Smooth muscle cell (in vitro differentiated cells): ENCODE results near the gene RNF144A. TPM values are rescaled to one million over a fixed set of nuclear protein-coding genes. Genes with fewer than 3 reads are reported as not detected.
A peak's percentile ranks its signal among the peaks of the same experiment; 100 is the strongest.

ENCODE experiments used
- DNase-seq: peaks from one replicate; lab custom pipeline; 2025; ENCODE audit not compliant: unreplicated experiment; lab: John Stamatoyannopoulos, UW
- H2AFZ ChIP-seq: fragments of 200-600 bp; sonication (generic); 2 replicates; pipeline ENCODE4 v1.6.0; 2016; ENCODE audit warnings: antibody characterized with exemption, low read depth, mild to moderate bottlenecking
- H3F3A ChIP-seq: fragments of 200-600 bp; sonication (generic); 2 replicates; pipeline ENCODE4 v1.6.0; 2017; ENCODE audit warnings: antibody characterized with exemption, low read depth
- H3K27ac ChIP-seq: fragments of 200-600 bp; sonication (generic); 2 replicates; pipeline ENCODE4 v1.5.1; 2016; ENCODE audit warnings: low read depth, mild to moderate bottlenecking
- H3K27me3 ChIP-seq: fragments of 200-600 bp; sonication (generic); 2 replicates; pipeline ENCODE4 v1.6.1; 2016; ENCODE audit warnings: low read depth, mild to moderate bottlenecking
- H3K36me3 ChIP-seq: fragments of 200-600 bp; sonication (generic); 2 replicates; pipeline ENCODE4 v1.5.1; 2016; ENCODE audit warnings: low read depth
- H3K4me1 ChIP-seq: fragments of 200-600 bp; sonication (generic); 2 replicates; pipeline ENCODE4 v1.5.1; 2016; ENCODE audit warnings: low read depth
- H3K4me2 ChIP-seq: fragments of 200-600 bp; sonication (generic); 2 replicates; pipeline ENCODE4 v1.6.0; 2016; ENCODE audit warnings: mild to moderate bottlenecking
- H3K4me3 ChIP-seq: fragments of 200-600 bp; sonication (generic); 2 replicates; pipeline ENCODE4 v1.5.1; 2016; ENCODE audit warnings: mild to moderate bottlenecking
- H3K79me2 ChIP-seq: fragments of 200-600 bp; sonication (generic); 2 replicates; pipeline ENCODE4 v1.6.0; 2016; ENCODE audit warnings: low read depth, mild to moderate bottlenecking
- H3K9ac ChIP-seq: fragments of 200-600 bp; sonication (generic); 2 replicates; pipeline ENCODE4 v1.6.0; 2016; ENCODE audit warnings: low read depth
- H3K9me3 ChIP-seq: fragments of 200-600 bp; sonication (generic); replicated peaks from 2 replicates; pipeline ENCODE4 v1.5.1; 2016; ENCODE audit warnings: low read depth
- H4K20me1 ChIP-seq: fragments of 200-600 bp; sonication (generic); 2 replicates; pipeline ENCODE4 v1.6.0; 2016; ENCODE audit warnings: low read depth
- whole genome bisulfite sequencing: methylation state at CpG from one replicate; pipeline ENCODE4 v1.1.7; 2016; ENCODE audit warnings: low lambda C conversion rate; 5-methylcytosine and 5-hydroxymethylcytosine counted together
- polyA plus RNA-seq: library from polyadenylated mRNA; unstranded; fragments of >200 nt; fragmentation: Nextera tagmentation; extraction: Ambion mirVana; gene quantifications from 2 replicates; pipeline ENCODE4 v1.2.1, GENCODE V29; 2016
- total RNA-seq: library from RNA; depleted of rRNA; stranded (reverse); fragments of >200 nt; gene quantifications from 2 replicates; pipeline ENCODE4 v1.2.3, GENCODE V29; 2014
- TF ChIP-seq, protein P1 (sequence below): fragments of 200-600 bp; sonication (generic); IDR thresholded peaks from 2 replicates; pipeline ENCODE4 v1.5.1; 2017; ENCODE audit warnings: borderline replicate concordance, mild to moderate bottlenecking, antibody characterized with exemption; ENCODE audit not compliant: insufficient read depth, poor library complexity, severe bottlenecking

Gene RNF144A
- total and polyA plus RNA-seq, 2 experiments from 2014 or later, result 10.0 to 23.3 TPM

DNA sequence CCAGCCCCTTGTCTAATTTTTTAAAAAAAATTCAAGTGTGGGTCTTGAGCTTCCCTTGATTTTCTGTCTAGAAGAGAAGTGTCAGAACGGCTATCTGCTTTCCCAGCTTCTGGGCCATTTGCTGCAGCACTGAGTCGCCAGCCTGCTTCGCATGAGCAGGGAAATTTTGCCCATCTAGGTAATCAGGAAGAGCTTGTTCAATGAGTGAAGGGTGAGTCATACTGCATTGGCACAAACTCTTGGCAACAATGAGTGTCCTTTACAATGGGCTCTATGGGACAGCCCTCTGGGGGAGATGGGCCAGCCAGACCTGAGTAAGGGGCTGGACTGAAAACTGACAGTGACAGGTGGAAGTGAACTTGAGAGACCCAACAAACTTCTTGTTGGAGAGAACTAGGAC, 2.4 kb upstream of the RNF144A start:
- WGBS, result 87% methylated on average over 3 of the region's 3 CpGs
- H3K4me1 ChIP-seq, result no peaks in the 10 kb centered on the region
- no peaks in the 10 kb centered on the region for H3K36me3 ChIP-seq
- TF ChIP-seq, protein P1, sequence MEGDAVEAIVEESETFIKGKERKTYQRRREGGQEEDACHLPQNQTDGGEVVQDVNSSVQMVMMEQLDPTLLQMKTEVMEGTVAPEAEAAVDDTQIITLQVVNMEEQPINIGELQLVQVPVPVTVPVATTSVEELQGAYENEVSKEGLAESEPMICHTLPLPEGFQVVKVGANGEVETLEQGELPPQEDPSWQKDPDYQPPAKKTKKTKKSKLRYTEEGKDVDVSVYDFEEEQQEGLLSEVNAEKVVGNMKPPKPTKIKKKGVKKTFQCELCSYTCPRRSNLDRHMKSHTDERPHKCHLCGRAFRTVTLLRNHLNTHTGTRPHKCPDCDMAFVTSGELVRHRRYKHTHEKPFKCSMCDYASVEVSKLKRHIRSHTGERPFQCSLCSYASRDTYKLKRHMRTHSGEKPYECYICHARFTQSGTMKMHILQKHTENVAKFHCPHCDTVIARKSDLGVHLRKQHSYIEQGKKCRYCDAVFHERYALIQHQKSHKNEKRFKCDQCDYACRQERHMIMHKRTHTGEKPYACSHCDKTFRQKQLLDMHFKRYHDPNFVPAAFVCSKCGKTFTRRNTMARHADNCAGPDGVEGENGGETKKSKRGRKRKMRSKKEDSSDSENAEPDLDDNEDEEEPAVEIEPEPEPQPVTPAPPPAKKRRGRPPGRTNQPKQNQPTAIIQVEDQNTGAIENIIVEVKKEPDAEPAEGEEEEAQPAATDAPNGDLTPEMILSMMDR, result no peak
- DNase-seq, result no peak
- no peaks in the 10 kb centered on the region for H3K9me3 ChIP-seq
- no peaks in the 10 kb centered on the region for H3F3A ChIP-seq
- H3K79me2 ChIP-seq, result peaks cover 3% of the 10 kb centered on the region
- H3K4me2 ChIP-seq, result no peak overlapping the region
- no peak overlapping the region for H2AFZ ChIP-seq
- no peak overlapping the region for H3K27ac ChIP-seq
- H4K20me1 ChIP-seq, result peaks cover 11% of the 10 kb centered on the region
- H3K4me3 ChIP-seq, result no peak overlapping the region
- H3K27me3 ChIP-seq, result no peaks in the 10 kb centered on the region
- H3K9ac ChIP-seq, result no peak overlapping the region

GRCh38 chr2:6915399-6915798, 1.8 kb upstream of the RNF144A start:
- TF ChIP-seq, protein P1, result no peak
- H3K9me3 ChIP-seq, result no peaks in the 10 kb centered on the region
- H2AFZ ChIP-seq, result no peak overlapping the region
- no peak overlapping the region for H3K4me2 ChIP-seq
- no peaks in the 10 kb centered on the region for H3K4me1 ChIP-seq
- H3K27me3 ChIP-seq, result no peaks in the 10 kb centered on the region
- H3K36me3 ChIP-seq, result no peaks in the 10 kb centered on the region
- no peak overlapping the region for H3K4me3 ChIP-seq
- peaks cover 17% of the 10 kb centered on the region for H4K20me1 ChIP-seq
- H3K79me2 ChIP-seq, result peaks cover 3% of the 10 kb centered on the region
- H3K27ac ChIP-seq, result no peak overlapping the region
- H3F3A ChIP-seq, result no peaks in the 10 kb centered on the region
- no peak for DNase-seq
- H3K9ac ChIP-seq, result no peak overlapping the region
- 88% methylated on average over 2 of the region's 2 CpGs for WGBS

DNA sequence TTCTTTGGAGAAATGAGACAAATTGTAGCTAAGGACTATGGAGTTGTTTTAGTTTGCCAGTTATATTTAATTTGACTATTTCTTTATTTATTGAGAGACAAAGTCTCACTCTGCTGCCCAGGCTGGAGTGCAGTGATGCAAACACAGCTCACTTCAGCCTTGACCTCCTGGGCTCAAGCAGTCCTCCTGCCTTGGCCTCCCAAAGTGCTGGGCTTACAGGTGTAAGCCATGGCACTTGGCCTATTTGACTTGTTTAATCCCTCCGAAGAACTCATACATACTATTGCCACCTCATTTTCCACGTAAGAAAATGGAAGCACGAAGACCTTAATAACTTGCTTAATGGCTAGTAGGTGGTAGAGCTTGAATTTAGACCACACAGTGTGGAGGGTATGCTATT, 988 bp upstream of the RNF144A start:
- TF ChIP-seq, protein P1, result no peak
- H3K36me3 ChIP-seq, result no peaks in the 10 kb centered on the region
- no peaks in the 10 kb centered on the region for H3K27me3 ChIP-seq
- no peak overlapping the region for H3K4me3 ChIP-seq
- 88% methylated on average over 3 of the region's 3 CpGs for WGBS
- H4K20me1 ChIP-seq, result peaks cover 23% of the 10 kb centered on the region
- peaks cover 3% of the 10 kb centered on the region for H3K79me2 ChIP-seq
- H3K9ac ChIP-seq, result no peak overlapping the region
- no peak overlapping the region for H3K27ac ChIP-seq
- no peak overlapping the region for H3K4me2 ChIP-seq
- H2AFZ ChIP-seq, result no peak overlapping the region
- H3K4me1 ChIP-seq, result no peaks in the 10 kb centered on the region
- no peaks in the 10 kb centered on the region for H3F3A ChIP-seq
- no peaks in the 10 kb centered on the region for H3K9me3 ChIP-seq
- DNase-seq, result no peak

DNA sequence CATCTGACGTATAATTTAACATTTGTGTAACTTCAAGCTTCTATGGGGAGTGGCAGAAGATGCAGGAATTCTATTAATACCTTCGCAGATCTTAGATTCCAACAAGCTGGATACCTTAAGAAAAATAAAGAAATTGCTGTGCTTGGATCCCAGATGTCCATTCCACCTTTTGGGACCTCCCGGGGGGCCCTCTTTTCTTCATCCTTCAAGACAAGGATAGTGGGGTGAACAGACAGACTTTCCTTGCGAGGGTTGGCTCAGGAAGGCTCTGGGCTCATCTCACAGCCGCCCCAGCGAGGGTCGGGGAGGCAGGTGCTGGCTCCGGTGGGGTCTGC, 509 bp upstream of the RNF144A start:
- H4K20me1 ChIP-seq, result peaks cover 28% of the 10 kb centered on the region
- no peak for DNase-seq
- H3K27me3 ChIP-seq, result no peaks in the 10 kb centered on the region
- H3K9me3 ChIP-seq, result no peaks in the 10 kb centered on the region
- 62% methylated on average over 8 of the region's 8 CpGs for WGBS
- peaks cover 3% of the 10 kb centered on the region for H3K79me2 ChIP-seq
- TF ChIP-seq, protein P1, result no peak
- H3K4me2 ChIP-seq, result peak overlapping the region; percentile 87
- H3K9ac ChIP-seq, result no peak overlapping the region
- H3K4me1 ChIP-seq, result no peaks in the 10 kb centered on the region
- no peak overlapping the region for H3K27ac ChIP-seq
- H3K36me3 ChIP-seq, result no peaks in the 10 kb centered on the region
- peak overlapping the region; percentile 44 for H3K4me3 ChIP-seq
- no peaks in the 10 kb centered on the region for H3F3A ChIP-seq
- peak overlapping the region; percentile 96 for H2AFZ ChIP-seq
